GM23338 (cell line): ENCODE data around the gene DISP3. TPM values are rescaled to one million over a fixed set of nuclear protein-coding genes. Genes with fewer than 3 reads are reported as not detected.

Experiments used
- ATAC-seq: fragments of 200-7000 bp; cut with Tn5 transposase; 3 replicates; pipeline ENCODE4 v1.9.1; 2020
- DNase-seq: peaks from one replicate; pipeline ENCODE4 v3.0.0-alpha.2; 2015; ENCODE audit warnings: low spot score
- H2AFZ ChIP-seq: fragments of 200-600 bp; sonication (generic); 2 replicates; pipeline ENCODE4 v1.8.0; 2016; ENCODE audit warnings: antibody characterized with exemption, mild to moderate bottlenecking, moderate library complexity
- H3F3A ChIP-seq: fragments of 200-600 bp; sonication (generic); replicated peaks from 2 replicates; pipeline ENCODE4 v1.8.0; 2017; ENCODE audit warnings: antibody characterized with exemption, mixed run types, low read depth
- H3K27ac ChIP-seq: fragments of 200-600 bp; sonication (generic); 2 replicates; pipeline ENCODE4 v1.6.1; 2016; ENCODE audit warnings: low read depth
- H3K27me3 ChIP-seq: fragments of 200-600 bp; sonication (generic); 2 replicates; pipeline ENCODE4 v1.8.0; 2016; ENCODE audit warnings: mild to moderate bottlenecking, mixed run types, moderate library complexity; ENCODE audit not compliant: insufficient read depth
- H3K36me3 ChIP-seq: fragments of 200-600 bp; sonication (generic); 2 replicates; pipeline ENCODE4 v1.8.0; 2016; ENCODE audit warnings: mild to moderate bottlenecking; ENCODE audit not compliant: insufficient read depth
- H3K4me1 ChIP-seq: fragments of 200-600 bp; sonication (generic); 2 replicates; pipeline ENCODE4 v1.8.0; 2016; ENCODE audit warnings: mild to moderate bottlenecking, moderate library complexity; ENCODE audit not compliant: insufficient read depth
- H3K4me2 ChIP-seq: fragments of 200-600 bp; sonication (generic); 2 replicates; pipeline ENCODE4 v1.7.1; 2017; ENCODE audit warnings: mixed run types
- H3K4me3 ChIP-seq: fragments of 200-600 bp; sonication (generic); 2 replicates; pipeline ENCODE4 v1.6.1; 2016; ENCODE audit warnings: mixed run types
- H3K79me2 ChIP-seq: fragments of 200-600 bp; sonication (generic); replicated peaks from 2 replicates; pipeline ENCODE4 v1.8.0; 2017; ENCODE audit warnings: mild to moderate bottlenecking; ENCODE audit not compliant: insufficient read depth
- H3K9me2 ChIP-seq: fragments of 200-600 bp; sonication (generic); 2 replicates; pipeline ENCODE4 v1.8.0; 2017; ENCODE audit not compliant: insufficient read depth
- H4K20me1 ChIP-seq: fragments of 200-600 bp; sonication (generic); replicated peaks from 2 replicates; pipeline ENCODE4 v1.8.0; 2017; ENCODE audit warnings: mild to moderate bottlenecking; ENCODE audit not compliant: insufficient read depth
- H3K27ac Mint-ChIP-seq: 2 replicates; pipeline ENCODE4 v1.8.0; 2020; ENCODE audit warnings: inconsistent platforms, mild to moderate bottlenecking, moderate library complexity, mixed read lengths
- H3K27me3 Mint-ChIP-seq: 3 replicates; pipeline ENCODE4 v1.8.0; 2022; ENCODE audit warnings: low read depth, mild to moderate bottlenecking, moderate library complexity, mixed read lengths, inconsistent platforms; ENCODE audit not compliant: insufficient read depth, poor library complexity
- H3K36me3 Mint-ChIP-seq: 3 replicates; pipeline ENCODE4 v1.8.0; 2021; ENCODE audit warnings: low read depth, mild to moderate bottlenecking, inconsistent platforms, moderate library complexity, mixed read lengths
- H3K4me1 Mint-ChIP-seq: 3 replicates; pipeline ENCODE4 v1.8.0; 2020; ENCODE audit warnings: mild to moderate bottlenecking, inconsistent platforms, mixed read lengths
- H3K4me3 Mint-ChIP-seq: 3 replicates; pipeline ENCODE4 v1.8.0; 2021; ENCODE audit warnings: moderate library complexity, mild to moderate bottlenecking, inconsistent platforms, mixed read lengths
- H3K9me3 Mint-ChIP-seq: 3 replicates; pipeline ENCODE4 v1.8.0; 2020; ENCODE audit warnings: moderate library complexity, mild to moderate bottlenecking, inconsistent platforms, mixed read lengths
- ZNF114 ChIP-seq: fragments of 250-450 bp; sonication (Bioruptor Pico); IDR thresholded peaks from 2 replicates; pipeline ENCODE4 v1.5.0; 2020; ENCODE audit warnings: mild to moderate bottlenecking, moderate library complexity
- polyA plus RNA-seq: library from polyadenylated mRNA; unstranded; fragments of >200 nt; fragmentation: Nextera tagmentation; extraction: Ambion mirVana; gene quantifications from 2 replicates; pipeline ENCODE4 v1.2.1, GENCODE V29; 2016
- total RNA-seq: library from RNA; depleted of rRNA; stranded (reverse); fragments of >200 nt; shearing (Covaris generic); gene quantifications from 2 replicates; pipeline ENCODE4 v1.2.3, GENCODE V29; 2014
- TF ChIP-seq, protein P1 (sequence below): IDR thresholded peaks from 2 replicates; pipeline ENCODE4 v1.6.1; 2016; ENCODE audit warnings: antibody characterized with exemption
- TF ChIP-seq, protein P2 (sequence below): fragments of 250-450 bp; sonication (Bioruptor Pico); IDR thresholded peaks from 2 replicates; pipeline ENCODE4 v1.5.0; 2020; ENCODE audit warnings: mild to moderate bottlenecking, moderate library complexity
- TF ChIP-seq, protein P3 (sequence below): IDR thresholded peaks from one replicate; pipeline ENCODE4 v1.6.1; 2018; ENCODE audit warnings: antibody characterized with exemption; ENCODE audit not compliant: unreplicated experiment

The DISP3 gene
- total and polyA plus RNA-seq, 2 experiments from 2014 or later, result 3.2 to 11.1 TPM

DNA sequence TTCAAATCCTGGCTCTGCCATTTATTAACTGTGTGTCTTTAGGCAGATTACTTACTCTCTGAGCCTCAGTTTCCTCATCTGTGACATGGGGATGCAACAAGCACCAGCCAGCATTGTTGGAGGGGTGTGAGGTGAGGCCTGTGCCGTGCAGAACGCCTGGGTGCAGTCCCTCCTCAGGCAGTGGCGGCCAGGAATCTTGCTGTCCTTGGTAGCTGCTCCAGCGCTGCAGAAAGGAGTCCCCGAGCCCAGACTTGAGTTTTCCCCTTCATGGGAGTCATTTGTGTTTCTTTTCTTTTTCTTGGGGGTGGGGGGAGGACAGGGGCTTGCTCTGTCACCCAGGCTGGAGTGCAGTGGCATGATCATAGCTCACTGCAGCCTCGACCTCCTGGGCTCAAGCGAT lies 46.6 kb downstream of the DISP3 start:
- peaks cover 14% of the 10 kb centered on the region; the same call in 2 of the 3 replicates for H3K36me3 Mint-ChIP-seq
- no peak overlapping the region for H3K4me3 Mint-ChIP-seq
- no peaks in the 10 kb centered on the region for H3K4me1 ChIP-seq
- ATAC-seq (no peak), DNase-seq (no peak)
- H3K79me2 ChIP-seq, result no peaks in the 10 kb centered on the region
- peaks cover 11% of the 10 kb centered on the region for H3K27me3 Mint-ChIP-seq
- peaks cover 4% of the 10 kb centered on the region; the same call in 1 of the 3 replicates for H3K4me1 Mint-ChIP-seq
- H3F3A ChIP-seq, result no peaks in the 10 kb centered on the region
- no peaks in the 10 kb centered on the region for H3K9me3 Mint-ChIP-seq
- no peak overlapping the region for H2AFZ ChIP-seq
- no peak overlapping the region for H3K4me3 ChIP-seq
- no peaks in the 10 kb centered on the region for H3K36me3 ChIP-seq
- TF ChIP-seq, protein P1, sequence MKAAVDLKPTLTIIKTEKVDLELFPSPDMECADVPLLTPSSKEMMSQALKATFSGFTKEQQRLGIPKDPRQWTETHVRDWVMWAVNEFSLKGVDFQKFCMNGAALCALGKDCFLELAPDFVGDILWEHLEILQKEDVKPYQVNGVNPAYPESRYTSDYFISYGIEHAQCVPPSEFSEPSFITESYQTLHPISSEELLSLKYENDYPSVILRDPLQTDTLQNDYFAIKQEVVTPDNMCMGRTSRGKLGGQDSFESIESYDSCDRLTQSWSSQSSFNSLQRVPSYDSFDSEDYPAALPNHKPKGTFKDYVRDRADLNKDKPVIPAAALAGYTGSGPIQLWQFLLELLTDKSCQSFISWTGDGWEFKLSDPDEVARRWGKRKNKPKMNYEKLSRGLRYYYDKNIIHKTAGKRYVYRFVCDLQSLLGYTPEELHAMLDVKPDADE, result no peak
- TF ChIP-seq ZNF114, result no peak
- TF ChIP-seq, protein P2, sequence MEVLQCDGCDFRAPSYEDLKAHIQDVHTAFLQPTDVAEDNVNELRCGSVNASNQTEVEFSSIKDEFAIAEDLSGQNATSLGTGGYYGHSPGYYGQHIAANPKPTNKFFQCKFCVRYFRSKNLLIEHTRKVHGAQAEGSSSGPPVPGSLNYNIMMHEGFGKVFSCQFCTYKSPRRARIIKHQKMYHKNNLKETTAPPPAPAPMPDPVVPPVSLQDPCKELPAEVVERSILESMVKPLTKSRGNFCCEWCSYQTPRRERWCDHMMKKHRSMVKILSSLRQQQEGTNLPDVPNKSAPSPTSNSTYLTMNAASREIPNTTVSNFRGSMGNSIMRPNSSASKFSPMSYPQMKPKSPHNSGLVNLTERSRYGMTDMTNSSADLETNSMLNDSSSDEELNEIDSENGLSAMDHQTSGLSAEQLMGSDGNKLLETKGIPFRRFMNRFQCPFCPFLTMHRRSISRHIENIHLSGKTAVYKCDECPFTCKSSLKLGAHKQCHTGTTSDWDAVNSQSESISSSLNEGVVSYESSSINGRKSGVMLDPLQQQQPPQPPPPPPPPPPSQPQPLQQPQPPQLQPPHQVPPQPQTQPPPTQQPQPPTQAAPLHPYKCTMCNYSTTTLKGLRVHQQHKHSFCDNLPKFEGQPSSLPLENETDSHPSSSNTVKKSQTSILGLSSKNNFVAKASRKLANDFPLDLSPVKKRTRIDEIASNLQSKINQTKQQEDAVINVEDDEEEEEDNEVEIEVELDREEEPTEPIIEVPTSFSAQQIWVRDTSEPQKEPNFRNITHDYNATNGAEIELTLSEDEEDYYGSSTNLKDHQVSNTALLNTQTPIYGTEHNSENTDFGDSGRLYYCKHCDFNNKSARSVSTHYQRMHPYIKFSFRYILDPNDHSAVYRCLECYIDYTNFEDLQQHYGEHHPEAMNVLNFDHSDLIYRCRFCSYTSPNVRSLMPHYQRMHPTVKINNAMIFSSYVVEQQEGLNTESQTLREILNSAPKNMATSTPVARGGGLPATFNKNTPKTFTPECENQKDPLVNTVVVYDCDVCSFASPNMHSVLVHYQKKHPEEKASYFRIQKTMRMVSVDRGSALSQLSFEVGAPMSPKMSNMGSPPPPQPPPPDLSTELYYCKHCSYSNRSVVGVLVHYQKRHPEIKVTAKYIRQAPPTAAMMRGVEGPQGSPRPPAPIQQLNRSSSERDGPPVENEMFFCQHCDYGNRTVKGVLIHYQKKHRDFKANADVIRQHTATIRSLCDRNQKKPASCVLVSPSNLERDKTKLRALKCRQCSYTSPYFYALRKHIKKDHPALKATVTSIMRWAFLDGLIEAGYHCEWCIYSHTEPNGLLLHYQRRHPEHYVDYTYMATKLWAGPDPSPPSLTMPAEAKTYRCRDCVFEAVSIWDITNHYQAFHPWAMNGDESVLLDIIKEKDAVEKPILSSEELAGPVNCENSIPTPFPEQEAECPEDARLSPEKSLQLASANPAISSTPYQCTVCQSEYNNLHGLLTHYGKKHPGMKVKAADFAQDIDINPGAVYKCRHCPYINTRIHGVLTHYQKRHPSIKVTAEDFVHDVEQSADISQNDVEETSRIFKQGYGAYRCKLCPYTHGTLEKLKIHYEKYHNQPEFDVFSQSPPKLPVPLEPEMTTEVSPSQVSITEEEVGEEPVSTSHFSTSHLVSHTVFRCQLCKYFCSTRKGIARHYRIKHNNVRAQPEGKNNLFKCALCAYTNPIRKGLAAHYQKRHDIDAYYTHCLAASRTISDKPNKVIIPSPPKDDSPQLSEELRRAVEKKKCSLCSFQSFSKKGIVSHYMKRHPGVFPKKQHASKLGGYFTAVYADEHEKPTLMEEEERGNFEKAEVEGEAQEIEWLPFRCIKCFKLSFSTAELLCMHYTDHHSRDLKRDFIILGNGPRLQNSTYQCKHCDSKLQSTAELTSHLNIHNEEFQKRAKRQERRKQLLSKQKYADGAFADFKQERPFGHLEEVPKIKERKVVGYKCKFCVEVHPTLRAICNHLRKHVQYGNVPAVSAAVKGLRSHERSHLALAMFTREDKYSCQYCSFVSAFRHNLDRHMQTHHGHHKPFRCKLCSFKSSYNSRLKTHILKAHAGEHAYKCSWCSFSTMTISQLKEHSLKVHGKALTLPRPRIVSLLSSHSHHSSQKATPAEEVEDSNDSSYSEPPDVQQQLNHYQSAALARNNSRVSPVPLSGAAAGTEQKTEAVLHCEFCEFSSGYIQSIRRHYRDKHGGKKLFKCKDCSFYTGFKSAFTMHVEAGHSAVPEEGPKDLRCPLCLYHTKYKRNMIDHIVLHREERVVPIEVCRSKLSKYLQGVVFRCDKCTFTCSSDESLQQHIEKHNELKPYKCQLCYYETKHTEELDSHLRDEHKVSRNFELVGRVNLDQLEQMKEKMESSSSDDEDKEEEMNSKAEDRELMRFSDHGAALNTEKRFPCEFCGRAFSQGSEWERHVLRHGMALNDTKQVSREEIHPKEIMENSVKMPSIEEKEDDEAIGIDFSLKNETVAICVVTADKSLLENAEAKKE (CRISPR knock-in tag), result no peak
- TF ChIP-seq, protein P3, sequence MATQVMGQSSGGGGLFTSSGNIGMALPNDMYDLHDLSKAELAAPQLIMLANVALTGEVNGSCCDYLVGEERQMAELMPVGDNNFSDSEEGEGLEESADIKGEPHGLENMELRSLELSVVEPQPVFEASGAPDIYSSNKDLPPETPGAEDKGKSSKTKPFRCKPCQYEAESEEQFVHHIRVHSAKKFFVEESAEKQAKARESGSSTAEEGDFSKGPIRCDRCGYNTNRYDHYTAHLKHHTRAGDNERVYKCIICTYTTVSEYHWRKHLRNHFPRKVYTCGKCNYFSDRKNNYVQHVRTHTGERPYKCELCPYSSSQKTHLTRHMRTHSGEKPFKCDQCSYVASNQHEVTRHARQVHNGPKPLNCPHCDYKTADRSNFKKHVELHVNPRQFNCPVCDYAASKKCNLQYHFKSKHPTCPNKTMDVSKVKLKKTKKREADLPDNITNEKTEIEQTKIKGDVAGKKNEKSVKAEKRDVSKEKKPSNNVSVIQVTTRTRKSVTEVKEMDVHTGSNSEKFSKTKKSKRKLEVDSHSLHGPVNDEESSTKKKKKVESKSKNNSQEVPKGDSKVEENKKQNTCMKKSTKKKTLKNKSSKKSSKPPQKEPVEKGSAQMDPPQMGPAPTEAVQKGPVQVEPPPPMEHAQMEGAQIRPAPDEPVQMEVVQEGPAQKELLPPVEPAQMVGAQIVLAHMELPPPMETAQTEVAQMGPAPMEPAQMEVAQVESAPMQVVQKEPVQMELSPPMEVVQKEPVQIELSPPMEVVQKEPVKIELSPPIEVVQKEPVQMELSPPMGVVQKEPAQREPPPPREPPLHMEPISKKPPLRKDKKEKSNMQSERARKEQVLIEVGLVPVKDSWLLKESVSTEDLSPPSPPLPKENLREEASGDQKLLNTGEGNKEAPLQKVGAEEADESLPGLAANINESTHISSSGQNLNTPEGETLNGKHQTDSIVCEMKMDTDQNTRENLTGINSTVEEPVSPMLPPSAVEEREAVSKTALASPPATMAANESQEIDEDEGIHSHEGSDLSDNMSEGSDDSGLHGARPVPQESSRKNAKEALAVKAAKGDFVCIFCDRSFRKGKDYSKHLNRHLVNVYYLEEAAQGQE, result no peak
- H3K4me2 ChIP-seq, result no peak overlapping the region
- H3K9me2 ChIP-seq, result no peaks in the 10 kb centered on the region
- H3K27ac ChIP-seq, result no peak overlapping the region
- H4K20me1 ChIP-seq, result no peaks in the 10 kb centered on the region
- no peaks in the 10 kb centered on the region for H3K27me3 ChIP-seq
- H3K27ac Mint-ChIP-seq, result no peak overlapping the region
